Neuron (in vitro differentiated cells): ENCODE data around the gene DUSP5.
"Not testable (repeated sequence)": the region's sequence is repeated elsewhere in the genome, so short reads cannot be mapped to it uniquely, and the experiment has no call there.

Source experiments
- H2AFZ ChIP-seq: one replicate; pipeline ENCODE4 v1.6.1; 2013; ENCODE audit warnings: low read depth, mild to moderate bottlenecking, inconsistent platforms, low read length, moderate library complexity
- H3K27me3 ChIP-seq: one replicate; pipeline ENCODE4 v1.6.1; 2013; ENCODE audit warnings: low read length; ENCODE audit not compliant: insufficient read depth
- H3K36me3 ChIP-seq: one replicate; pipeline ENCODE4 v1.6.1; 2013; ENCODE audit warnings: low read length; ENCODE audit not compliant: insufficient read depth
- H3K4me1 ChIP-seq: one replicate; pipeline ENCODE4 v1.6.1; 2013; ENCODE audit warnings: low read length; ENCODE audit not compliant: insufficient read depth
- H3K4me3 ChIP-seq: 2 replicates; pipeline ENCODE4 v1.5.1; 2013; ENCODE audit warnings: mild to moderate bottlenecking, low read length, moderate library complexity
- H3K9me3 ChIP-seq: one replicate; pipeline ENCODE4 v1.6.1; 2013; ENCODE audit warnings: low read length

The DUSP5 gene

GRCh38 chr10:110524179-110524858 lies 26.6 kb downstream of the DUSP5 start:
- no peaks in the 10 kb centered on the region for H3K36me3 ChIP-seq
- no peaks in the 10 kb centered on the region for H3K4me1 ChIP-seq
- no peak overlapping the region for H2AFZ ChIP-seq
- H3K27me3 ChIP-seq: peaks cover 6% of the 10 kb centered on the region
- no peaks in the 10 kb centered on the region for H3K9me3 ChIP-seq
- no peak overlapping the region for H3K4me3 ChIP-seq

GRCh38 chr10:110524859-110525232 lies 27.1 kb downstream of the DUSP5 start:
- Histone ChIP-seq H2AFZ (no peak overlapping the region), H3K36me3 (no peaks in the 10 kb centered on the region), H3K4me1 (no peaks in the 10 kb centered on the region), H3K27me3 (peaks cover 6% of the 10 kb centered on the region), H3K9me3 (no peaks in the 10 kb centered on the region), H3K4me3 (no peak overlapping the region)

- Histone ChIP-seq H3K4me3 (no peak overlapping the region), H3K27me3 (peaks cover 6% of the 10 kb centered on the region), H3K4me1 (no peaks in the 10 kb centered on the region), H3K36me3 (no peaks in the 10 kb centered on the region), H3K9me3 (no peaks in the 10 kb centered on the region), H2AFZ (no peak overlapping the region)
Measured at GRCh38 chr10:110525349-110526260, 27.9 kb downstream of the DUSP5 start.

- no peak overlapping the region for H3K4me3 ChIP-seq
- no peaks in the 10 kb centered on the region for H3K36me3 ChIP-seq
- H2AFZ ChIP-seq: no peak overlapping the region
- H3K4me1 ChIP-seq: no peaks in the 10 kb centered on the region
- peaks cover 4% of the 10 kb centered on the region for H3K27me3 ChIP-seq
- H3K9me3 ChIP-seq: no peaks in the 10 kb centered on the region
Measured at GRCh38 chr10:110527731-110528171, 30.0 kb downstream of the DUSP5 start.

GRCh38 chr10:110528224-110528996 lies 30.7 kb downstream of the DUSP5 start:
- no peak overlapping the region for H2AFZ ChIP-seq
- no peaks in the 10 kb centered on the region for H3K9me3 ChIP-seq
- H3K4me3 ChIP-seq: no peak overlapping the region
- no peaks in the 10 kb centered on the region for H3K36me3 ChIP-seq
- H3K4me1 ChIP-seq: no peaks in the 10 kb centered on the region
- H3K27me3 ChIP-seq: peaks cover 4% of the 10 kb centered on the region

- not testable (repeated sequence) for H3K9me3 ChIP-seq, H3K4me3 ChIP-seq, H3K36me3 ChIP-seq, H2AFZ ChIP-seq, H3K4me1 ChIP-seq, H3K27me3 ChIP-seq
Measured at GRCh38 chr10:110528997-110529524, 31.4 kb downstream of the DUSP5 start.

- Histone ChIP-seq H3K9me3 (no peaks in the 10 kb centered on the region), H3K36me3 (no peaks in the 10 kb centered on the region), H2AFZ (no peak overlapping the region), H3K27me3 (peaks cover 4% of the 10 kb centered on the region), H3K4me1 (no peaks in the 10 kb centered on the region), H3K4me3 (no peak overlapping the region)
Measured at GRCh38 chr10:110529596-110530011, 31.9 kb downstream of the DUSP5 start.

GRCh38 chr10:110530131-110530831 lies 32.6 kb downstream of the DUSP5 start:
- Histone ChIP-seq H2AFZ (no peak overlapping the region), H3K4me3 (no peak overlapping the region), H3K36me3 (no peaks in the 10 kb centered on the region), H3K4me1 (no peaks in the 10 kb centered on the region), H3K27me3 (peaks cover 2% of the 10 kb centered on the region), H3K9me3 (no peaks in the 10 kb centered on the region)

- Histone ChIP-seq H3K4me3 (no peak overlapping the region), H2AFZ (no peak overlapping the region), H3K27me3 (no peaks in the 10 kb centered on the region), H3K36me3 (no peaks in the 10 kb centered on the region), H3K4me1 (no peaks in the 10 kb centered on the region), H3K9me3 (no peaks in the 10 kb centered on the region)
Measured at GRCh38 chr10:110531687-110532086, 34.0 kb downstream of the DUSP5 start.

- not testable (repeated sequence) for H3K9me3 ChIP-seq, H3K27me3 ChIP-seq, H3K4me1 ChIP-seq, H3K4me3 ChIP-seq, H3K36me3 ChIP-seq, H2AFZ ChIP-seq
Measured at GRCh38 chr10:110532628-110533027, 34.9 kb downstream of the DUSP5 start.

GRCh38 chr10:110533149-110533548 lies 35.4 kb downstream of the DUSP5 start:
- Histone ChIP-seq H3K36me3 (no peaks in the 10 kb centered on the region), H3K4me1 (no peaks in the 10 kb centered on the region), H3K27me3 (no peaks in the 10 kb centered on the region), H3K4me3 (no peak overlapping the region), H3K9me3 (no peaks in the 10 kb centered on the region), H2AFZ (no peak overlapping the region)

GRCh38 chr10:110534571-110534970 lies 36.9 kb downstream of the DUSP5 start:
- Histone ChIP-seq H3K27me3 (no peaks in the 10 kb centered on the region), H3K4me1 (no peaks in the 10 kb centered on the region), H2AFZ (no peak overlapping the region), H3K4me3 (no peak overlapping the region), H3K9me3 (no peaks in the 10 kb centered on the region), H3K36me3 (no peaks in the 10 kb centered on the region)
